ENCODE data around the gene MAPKAPK3. TPM values are rescaled to one million over a fixed set of nuclear protein-coding genes. Genes with fewer than 3 reads are reported as not detected.

Gene MAPKAPK3
- 18.6 and 32.4 TPM in 2 replicates for total RNA-seq

DNA sequence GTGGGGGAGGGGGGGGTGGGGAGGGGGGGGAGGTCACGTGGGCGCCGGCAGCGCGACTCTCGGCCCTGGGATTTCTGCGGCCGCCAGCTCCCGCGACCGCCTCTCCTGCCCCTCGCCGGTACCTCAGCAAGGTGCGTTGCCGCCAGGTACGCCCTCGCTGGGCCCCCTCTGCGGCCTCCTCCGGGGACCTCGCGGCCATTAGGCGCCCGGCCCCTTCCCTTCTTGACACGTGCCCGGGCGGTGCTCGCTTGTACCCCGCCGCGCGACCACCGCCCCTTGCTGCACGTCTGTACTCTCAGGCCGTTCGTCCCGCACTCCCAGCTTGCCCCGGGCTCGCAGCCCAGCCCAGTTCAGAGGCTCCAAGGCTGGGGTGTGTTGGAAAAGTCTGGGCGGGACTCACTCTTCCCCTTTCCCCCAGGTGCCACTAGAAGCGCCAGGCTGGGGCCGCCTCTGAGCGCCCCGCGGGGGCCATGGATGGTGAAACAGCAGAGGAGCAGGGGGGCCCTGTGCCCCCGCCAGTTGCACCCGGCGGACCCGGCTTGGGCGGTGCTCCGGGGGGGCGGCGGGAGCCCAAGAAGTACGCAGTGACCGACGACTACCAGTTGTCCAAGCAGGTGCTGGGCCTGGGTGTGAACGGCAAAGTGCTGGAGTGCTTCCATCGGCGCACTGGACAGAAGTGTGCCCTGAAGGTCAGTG is at the start of gene MAPKAPK3:
TSS of gene MAPKAPK3 (plus strand) at position 56 of the 696 bp plus-strand sequence. CDS start at position 471, 415 bp downstream.

DNA sequence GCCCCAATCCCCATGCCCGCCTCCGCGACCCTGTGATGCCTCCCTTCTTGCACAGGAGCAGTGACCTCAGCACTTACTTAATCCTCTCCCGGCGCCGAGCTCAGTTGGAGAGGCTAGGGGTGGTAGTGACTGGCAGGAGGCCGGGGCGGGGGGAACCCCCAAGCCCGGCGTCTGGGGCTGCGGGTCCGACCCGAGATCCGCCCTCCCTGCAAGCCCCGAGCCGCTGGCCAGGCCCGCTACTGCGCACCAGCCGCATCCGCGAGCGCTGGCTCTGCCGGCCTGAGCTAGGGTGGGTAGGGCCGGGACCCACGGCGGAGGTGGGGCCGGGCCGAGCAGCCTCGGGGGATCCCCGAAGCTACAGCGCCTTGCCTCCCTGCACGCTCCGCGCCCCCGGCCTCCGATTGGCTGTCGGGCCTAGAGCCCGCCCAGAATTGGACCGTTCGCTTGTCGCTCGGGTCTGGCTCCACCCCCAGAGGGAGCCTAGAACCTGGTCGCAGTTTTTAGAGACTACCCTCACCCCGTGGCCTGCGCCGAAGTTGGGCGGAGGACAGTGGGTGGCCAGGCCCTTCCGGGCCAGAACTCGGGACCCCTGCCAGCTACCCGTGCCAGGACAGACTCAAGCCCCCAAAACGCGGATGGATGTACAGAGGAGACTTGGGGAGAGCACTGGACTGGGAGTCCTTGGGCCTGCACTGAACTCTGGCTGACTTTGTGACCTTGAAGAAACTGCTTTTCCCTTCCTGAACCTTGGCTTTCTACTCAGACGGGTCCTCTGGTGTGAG is 49.4 kb upstream of the MAPKAPK3 start, which contains the start of gene C3orf18:
TSS of gene C3orf18 (minus strand) at position 362 of the 782 bp plus-strand sequence. CDS start 2,048 bp downstream, outside the sequence.

DNA sequence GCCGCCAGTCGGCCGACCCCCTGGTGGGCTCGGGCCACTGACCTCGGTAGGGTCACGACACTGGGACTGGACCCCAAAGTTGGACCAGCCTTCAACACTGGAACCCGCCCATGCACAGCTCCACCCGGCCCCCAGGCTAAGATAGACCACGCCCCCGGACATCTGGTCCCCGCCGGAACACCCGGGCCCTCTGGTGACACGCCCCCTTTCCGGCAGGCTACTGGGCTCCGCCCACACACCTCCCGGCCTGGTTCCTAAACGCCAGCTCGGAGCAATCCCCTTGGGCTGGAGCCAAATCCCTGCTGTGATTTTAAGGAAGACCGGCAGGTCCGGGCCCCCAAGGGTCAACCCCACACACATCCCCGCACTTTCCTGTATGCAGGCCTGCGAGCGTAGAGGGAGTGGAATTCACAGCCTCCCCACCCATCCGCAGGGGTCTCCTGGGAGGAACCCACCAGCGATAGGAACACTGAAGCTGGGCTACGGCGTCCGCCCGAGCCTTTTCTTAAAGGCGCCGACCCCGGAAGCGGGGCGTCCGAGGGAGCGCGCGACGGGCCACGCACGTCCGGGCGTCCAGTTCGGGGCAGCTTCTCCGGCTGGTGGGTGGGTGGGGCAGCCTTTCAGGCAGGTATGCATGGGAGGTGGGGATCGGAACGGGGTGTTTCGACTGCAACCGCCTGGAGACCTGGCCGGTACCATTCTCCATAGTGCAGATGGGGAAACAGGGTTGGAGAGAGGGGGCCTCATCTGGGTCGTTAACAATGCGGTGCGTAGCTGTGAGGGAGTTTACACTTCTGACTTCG is 47.8 kb upstream of the MAPKAPK3 start, which contains the start of gene HEMK1:
TSS of gene HEMK1 (plus strand) at position 576 of the 803 bp plus-strand sequence. CDS start 1,583 bp downstream, outside the sequence.

DNA sequence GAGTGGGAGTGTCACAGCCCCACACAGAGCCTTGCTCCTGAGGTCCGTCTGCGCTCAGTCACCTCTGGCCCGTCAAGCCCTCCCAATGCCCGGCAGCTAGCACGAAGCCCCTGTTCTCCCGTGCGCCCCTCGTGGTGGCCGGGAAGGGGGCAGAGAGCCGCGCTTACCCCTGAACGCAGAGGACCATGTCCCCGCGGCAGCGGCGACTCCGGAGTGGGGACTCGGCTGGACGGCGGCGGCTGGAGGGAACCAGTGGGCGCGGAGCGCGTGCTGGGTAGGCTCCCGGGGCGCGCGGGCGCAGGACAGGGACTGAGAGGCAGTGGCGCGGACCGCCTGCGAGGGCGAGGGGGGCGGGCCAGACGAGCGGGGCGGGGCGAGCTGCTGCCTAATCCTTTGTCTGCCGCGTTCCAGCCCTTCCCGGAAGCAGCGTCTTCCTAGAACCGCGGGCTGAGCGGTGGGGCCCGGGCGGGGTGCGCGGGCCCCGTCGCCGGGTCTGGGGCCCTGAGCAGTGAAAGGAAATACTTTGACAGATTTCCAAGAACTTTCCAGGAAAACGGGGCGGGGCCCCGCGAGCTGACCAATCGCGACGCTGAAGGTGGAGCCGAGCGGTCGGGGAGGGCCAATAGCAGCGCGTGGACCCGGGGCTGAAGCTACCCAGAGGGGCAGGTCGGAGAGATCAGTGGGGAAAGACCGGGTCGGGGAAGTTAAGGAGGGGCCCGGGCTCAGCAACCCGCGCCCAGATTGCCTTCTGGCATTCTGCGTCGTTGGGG is 5.3 kb upstream of the MAPKAPK3 start, which contains the start of gene CISH:
TSS of gene CISH (minus strand) at position 311 of the 770 bp plus-strand sequence. CDS start at position 187, 124 bp downstream.

DNA sequence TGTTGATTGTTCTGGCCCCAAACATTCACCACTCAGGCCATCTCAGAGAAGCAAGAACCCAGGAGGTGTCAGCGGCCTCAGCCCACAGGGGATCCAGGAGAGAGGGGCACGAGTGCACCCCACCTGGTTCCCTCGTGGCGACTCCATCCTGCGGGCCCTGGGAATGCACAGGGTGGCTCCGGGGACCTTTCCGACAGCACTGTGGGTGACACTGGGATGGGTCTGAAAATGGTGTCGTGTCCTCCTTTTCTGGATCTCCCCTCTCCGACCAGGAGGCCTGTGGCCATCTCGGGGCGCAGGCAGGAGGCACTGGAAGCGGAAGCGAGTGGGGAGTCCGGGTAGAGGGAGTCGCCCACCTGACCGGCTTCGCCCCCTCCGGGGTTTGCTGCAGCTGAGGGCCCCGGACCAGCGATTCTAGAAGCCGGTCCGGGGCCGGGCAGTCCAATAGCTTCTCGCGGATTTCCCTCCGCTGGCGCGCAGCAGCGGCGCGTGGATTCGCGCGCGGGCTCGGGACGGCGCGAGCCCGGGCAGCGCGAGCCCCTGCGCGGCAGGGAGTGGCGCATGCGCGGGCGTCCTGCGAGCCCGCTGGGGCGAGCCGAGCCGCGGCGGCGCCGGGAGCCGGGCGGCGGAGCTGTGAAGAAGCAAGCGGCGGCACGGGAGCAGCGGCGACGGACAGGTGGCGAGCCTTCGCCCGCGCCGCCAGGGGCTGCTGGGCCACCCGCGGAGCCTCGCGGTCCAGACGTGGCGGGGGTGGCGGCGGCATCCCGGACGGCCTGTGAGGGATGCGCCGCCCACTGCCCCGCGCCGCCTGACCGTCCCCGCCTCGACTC is 57.6 kb downstream of the MAPKAPK3 start, which contains the start of gene DOCK3:
TSS of gene DOCK3 (plus strand) at position 579 of the 830 bp plus-strand sequence. CDS start 337 bp downstream, outside the sequence.

Small RNA genes lying within 50 kb of the gene (small RNA-seq; reads per million reads assigned to genes)
- gene MIR4787, result not detected
- not detected for gene PPIAP69

Other genes starting within 250 kb of the MAPKAPK3 start
- under 0.01 TPM in 1 of 2 replicates, not detected in the other for gene CACNA2D2, start 113.5 kb upstream of the MAPKAPK3 start, total RNA-seq
- 1.3 and 4.3 TPM in 2 replicates for gene C3orf18, start 49.4 kb upstream of the MAPKAPK3 start, total RNA-seq
- 7.8 and 9.8 TPM in 2 replicates for gene HEMK1, start 47.6 kb upstream of the MAPKAPK3 start, total RNA-seq
- gene CISH, start 5.4 kb upstream of the MAPKAPK3 start, total RNA-seq, result 0.33 and 0.48 TPM in 2 replicates
- under 0.01 and 0.19 TPM in 2 replicates for gene DOCK3, start 57.8 kb downstream of the MAPKAPK3 start, total RNA-seq